ENCODE measurements around the gene IFT88.

The IFT88 gene

GRCh38 chr13:20566898-20567874, at the start of gene IFT88:
IFT88 (plus strand) TSS chr13:20567157; CDS start chr13:20574386, 7,229 bp downstream.
- DNase-seq (ENCODE audit: low read depth): peak; percentile 80

GRCh38 chr13:20518660-20519100, 48.3 kb upstream of the IFT88 start:
- DNase-seq (ENCODE audit: low read depth): no peak

GRCh38 chr13:20519875-20520274, 47.1 kb upstream of the IFT88 start:
- no peak for DNase-seq (ENCODE audit: low read depth)

- no peak for DNase-seq (ENCODE audit: low read depth)
Measured at GRCh38 chr13:20521364-20522115, 45.4 kb upstream of the IFT88 start.

- no peak for DNase-seq (ENCODE audit: low read depth)
Measured at GRCh38 chr13:20525144-20525600, 41.8 kb upstream of the IFT88 start.

GRCh38 chr13:20525601-20526544, 41.1 kb upstream of the IFT88 start, which contains the start of gene CRYL1:
CRYL1 (minus strand) TSS chr13:20525857; CDS start chr13:20525794, 63 bp downstream.
- DNase-seq (ENCODE audit: low read depth): peak; percentile 64

- no peak for DNase-seq (ENCODE audit: low read depth)
Measured at GRCh38 chr13:20526664-20527063, 40.3 kb upstream of the IFT88 start.

- DNase-seq (ENCODE audit: low read depth): peak; percentile 4
Measured at GRCh38 chr13:20528452-20528851, 38.5 kb upstream of the IFT88 start.

GRCh38 chr13:20534038-20534608, 32.8 kb upstream of the IFT88 start:
- no peak for DNase-seq (ENCODE audit: low read depth)

GRCh38 chr13:20536992-20537391, 30.0 kb upstream of the IFT88 start:
- no peak for DNase-seq (ENCODE audit: low read depth)

GRCh38 chr13:20544201-20544923, 22.6 kb upstream of the IFT88 start:
- no peak for DNase-seq (ENCODE audit: low read depth)

- no peak for DNase-seq (ENCODE audit: low read depth)
Measured at GRCh38 chr13:20546556-20546955, 20.4 kb upstream of the IFT88 start.

GRCh38 chr13:20547479-20547908, 19.5 kb upstream of the IFT88 start:
- no peak for DNase-seq (ENCODE audit: low read depth)

- no peak for DNase-seq (ENCODE audit: low read depth)
Measured at GRCh38 chr13:20550799-20551198, 16.2 kb upstream of the IFT88 start.

- no peak for DNase-seq (ENCODE audit: low read depth)
Measured at GRCh38 chr13:20553311-20553710, 13.6 kb upstream of the IFT88 start.

- no peak for DNase-seq (ENCODE audit: low read depth)
Measured at GRCh38 chr13:20558982-20559381, 8.0 kb upstream of the IFT88 start.

- no peak for DNase-seq (ENCODE audit: low read depth)
Measured at GRCh38 chr13:20559659-20560356, 7.1 kb upstream of the IFT88 start.

- DNase-seq (ENCODE audit: low read depth): no peak
Measured at GRCh38 chr13:20561741-20562140, 5.2 kb upstream of the IFT88 start.

- no peak for DNase-seq (ENCODE audit: low read depth)
Measured at GRCh38 chr13:20565115-20565736, 1.7 kb upstream of the IFT88 start.

Data from activated T-cell treated with anti-CD3 and anti-CD28 coated beads for 24 hours (primary cell).